Endodermal cell (in vitro differentiated cells): Measurements from ENCODE around the gene NFYA. TPM values are rescaled to one million over a fixed set of nuclear protein-coding genes. Genes with fewer than 3 reads are reported as not detected.

Source experiments
- DNase-seq: peaks from one replicate; pipeline ENCODE4 v3.0.0-alpha.2; 2017
- H3K27ac ChIP-seq: 2 replicates; pipeline ENCODE4 v1.5.1; 2013; ENCODE audit warnings: mild to moderate bottlenecking, low read depth, low read length, moderate library complexity
- H3K27me3 ChIP-seq: 2 replicates; pipeline ENCODE4 v1.6.1; 2013; ENCODE audit warnings: mild to moderate bottlenecking, low read length, moderate library complexity; ENCODE audit not compliant: insufficient read depth, control insufficient read depth, poor library complexity, severe bottlenecking
- H3K36me3 ChIP-seq: 2 replicates; pipeline ENCODE4 v1.7.0; 2013; ENCODE audit warnings: mild to moderate bottlenecking, low read length, moderate library complexity; ENCODE audit not compliant: control insufficient read depth, insufficient read depth
- H3K4me1 ChIP-seq: one replicate; pipeline ENCODE4 v1.7.0; 2013; ENCODE audit warnings: low read length; ENCODE audit not compliant: control insufficient read depth, insufficient read depth
- H3K4me3 ChIP-seq: 2 replicates; pipeline ENCODE4 v1.5.1; 2013; ENCODE audit warnings: mild to moderate bottlenecking, low read length, moderate library complexity
- H3K9ac ChIP-seq: 2 replicates; pipeline ENCODE4 v1.6.1; 2013; ENCODE audit warnings: mild to moderate bottlenecking, low read length, moderate library complexity; ENCODE audit not compliant: poor library complexity, severe bottlenecking; ENCODE audit errors: extremely low read depth
- H3K9me3 ChIP-seq: 2 replicates; pipeline ENCODE4 v1.6.1; 2013; ENCODE audit warnings: mild to moderate bottlenecking, low read length, moderate library complexity; ENCODE audit not compliant: control insufficient read depth
- H3K27ac Mint-ChIP-seq: 2 replicates; pipeline ENCODE4 v1.8.0; 2020; ENCODE audit warnings: mixed read lengths
- H3K27me3 Mint-ChIP-seq: 2 replicates; pipeline ENCODE4 v1.8.0; 2021; ENCODE audit warnings: mild to moderate bottlenecking, mixed read lengths; ENCODE audit not compliant: insufficient read depth
- H3K36me3 Mint-ChIP-seq: 2 replicates; pipeline ENCODE4 v1.8.0; 2020; ENCODE audit warnings: low read depth, mixed read lengths
- H3K4me1 Mint-ChIP-seq: 2 replicates; pipeline ENCODE4 v1.8.0; 2020; ENCODE audit warnings: mixed read lengths
- H3K4me3 Mint-ChIP-seq: 2 replicates; pipeline ENCODE4 v1.8.0; 2020; ENCODE audit warnings: mild to moderate bottlenecking, moderate library complexity, mixed read lengths
- H3K9me3 Mint-ChIP-seq: 2 replicates; pipeline ENCODE4 v1.8.0; 2020; ENCODE audit warnings: mild to moderate bottlenecking, mixed read lengths
- WGBS, 2 experiments: methylation state at CpG; one replicate each; pipeline versions ENCODE4 v1.1.5 to v1.1.7; 2013; ENCODE audit warnings: missing lambda C conversion rate in 2 of 2, mixed read lengths in 1 of 2; ENCODE audit not compliant: insufficient coverage in 1 of 2, insufficient read length in 1 of 2; 5-methylcytosine and 5-hydroxymethylcytosine counted together
- total RNA-seq, 2 donors: library from RNA; stranded (reverse); fragmentation: NEBNext Ultra II Directional in 1 of 2; extraction: Animal tissue kit (Norgen Biotek cat#: 25700) in 1 of 2; gene quantifications; 2 replicates in 1 of 2; 3 replicates in 1 of 2; pipeline ENCODE4 v1.2.1, GENCODE V29; 2021
- TF ChIP-seq, protein P1 (sequence below): fragments of 200-600 bp; sonication (generic); conservative IDR thresholded peaks from 2 replicates; pipeline ENCODE4 v1.5.0; 2021; ENCODE audit warnings: antibody characterized with exemption, mild to moderate bottlenecking

The NFYA gene
- total RNA-seq, 2 donors from 2014 or later: 44.8 to 45.8 TPM

DNA sequence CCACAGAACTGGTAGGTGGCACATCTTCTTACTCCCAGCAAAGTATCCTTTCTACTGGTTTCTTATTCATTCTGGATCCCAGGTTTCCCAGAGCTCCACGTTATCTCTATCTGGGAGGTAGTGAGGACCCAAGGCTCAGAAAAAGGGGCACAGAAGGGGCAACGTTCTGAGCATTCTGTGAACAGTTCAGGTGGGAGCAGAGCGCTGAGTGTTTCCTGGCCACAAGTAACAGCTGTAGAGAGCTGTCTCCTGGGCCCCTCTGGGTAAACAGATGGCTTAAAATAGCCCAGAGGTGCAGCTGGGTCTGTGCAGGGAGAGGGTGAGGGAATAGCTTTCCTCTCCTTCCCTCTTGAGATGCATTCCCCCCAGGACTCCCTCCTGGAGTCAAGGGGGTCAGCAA is 17.6 kb upstream of the NFYA start:
- no peaks in the 10 kb centered on the region for H3K27me3 ChIP-seq
- Mint-ChIP-seq H3K36me3 (peaks cover 9% of the 10 kb centered on the region), H3K4me1 (peaks cover 61% of the 10 kb centered on the region), H3K9me3 (no peaks in the 10 kb centered on the region), H3K27ac (no peak overlapping the region), H3K27me3 (no peaks in the 10 kb centered on the region), H3K4me3 (no peak overlapping the region)
- no peaks in the 10 kb centered on the region for H3K36me3 ChIP-seq
- H3K9ac ChIP-seq: no peak overlapping the region
- no peak overlapping the region for H3K4me3 ChIP-seq
- DNase-seq: no peak
- 86% methylated on average over 3 of the region's 3 CpGs for WGBS, 2 experiments
- no peaks in the 10 kb centered on the region for H3K9me3 ChIP-seq
- TF ChIP-seq, protein P1, sequence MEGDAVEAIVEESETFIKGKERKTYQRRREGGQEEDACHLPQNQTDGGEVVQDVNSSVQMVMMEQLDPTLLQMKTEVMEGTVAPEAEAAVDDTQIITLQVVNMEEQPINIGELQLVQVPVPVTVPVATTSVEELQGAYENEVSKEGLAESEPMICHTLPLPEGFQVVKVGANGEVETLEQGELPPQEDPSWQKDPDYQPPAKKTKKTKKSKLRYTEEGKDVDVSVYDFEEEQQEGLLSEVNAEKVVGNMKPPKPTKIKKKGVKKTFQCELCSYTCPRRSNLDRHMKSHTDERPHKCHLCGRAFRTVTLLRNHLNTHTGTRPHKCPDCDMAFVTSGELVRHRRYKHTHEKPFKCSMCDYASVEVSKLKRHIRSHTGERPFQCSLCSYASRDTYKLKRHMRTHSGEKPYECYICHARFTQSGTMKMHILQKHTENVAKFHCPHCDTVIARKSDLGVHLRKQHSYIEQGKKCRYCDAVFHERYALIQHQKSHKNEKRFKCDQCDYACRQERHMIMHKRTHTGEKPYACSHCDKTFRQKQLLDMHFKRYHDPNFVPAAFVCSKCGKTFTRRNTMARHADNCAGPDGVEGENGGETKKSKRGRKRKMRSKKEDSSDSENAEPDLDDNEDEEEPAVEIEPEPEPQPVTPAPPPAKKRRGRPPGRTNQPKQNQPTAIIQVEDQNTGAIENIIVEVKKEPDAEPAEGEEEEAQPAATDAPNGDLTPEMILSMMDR: no peak
- H3K4me1 ChIP-seq: peaks cover 21% of the 10 kb centered on the region
- H3K27ac ChIP-seq: no peak overlapping the region

DNA sequence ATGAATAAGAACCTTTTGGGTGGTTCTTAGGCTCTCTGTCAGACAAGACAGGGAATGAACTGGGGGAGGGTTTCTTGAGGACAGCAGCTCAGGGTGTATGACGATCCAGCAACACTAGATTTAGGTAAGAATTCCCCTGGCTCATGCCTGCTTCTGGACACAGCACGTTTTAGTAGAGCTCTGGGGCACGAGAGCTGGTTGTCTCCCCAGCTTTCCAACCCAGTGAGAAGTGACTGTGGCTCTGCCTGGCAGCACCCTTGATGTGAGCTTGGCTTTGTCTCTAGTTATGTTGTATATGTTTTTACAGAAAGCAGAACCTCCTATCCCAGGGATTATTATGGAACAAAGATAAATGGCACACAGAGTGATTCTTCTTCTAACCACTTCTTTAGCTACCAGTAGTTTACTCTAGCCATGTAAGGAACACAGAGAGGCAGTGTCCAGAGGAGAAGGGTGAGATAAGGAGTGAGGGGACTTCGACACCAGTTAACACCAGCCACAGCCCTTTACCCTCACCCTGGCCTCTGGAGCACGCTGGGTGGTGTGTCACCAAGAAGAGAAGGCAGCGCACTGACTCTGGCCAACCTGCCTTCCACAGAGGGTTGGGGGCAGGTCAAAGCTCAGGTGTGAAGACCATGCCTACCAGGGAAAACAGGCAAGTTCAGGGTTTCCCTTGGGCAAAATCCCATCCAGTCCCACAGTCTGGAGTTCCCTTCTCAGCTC is 15.8 kb upstream of the NFYA start:
- Mint-ChIP-seq H3K4me3 (no peak overlapping the region), H3K36me3 (peaks cover 13% of the 10 kb centered on the region), H3K27me3 (no peaks in the 10 kb centered on the region), H3K27ac (no peak overlapping the region), H3K4me1 (peaks cover 57% of the 10 kb centered on the region), H3K9me3 (no peaks in the 10 kb centered on the region)
- Histone ChIP-seq H3K36me3 (no peaks in the 10 kb centered on the region), H3K27ac (no peak overlapping the region), H3K4me1 (peaks cover 17% of the 10 kb centered on the region), H3K9ac (no peak overlapping the region), H3K4me3 (no peak overlapping the region), H3K9me3 (no peaks in the 10 kb centered on the region), H3K27me3 (no peaks in the 10 kb centered on the region)
- no peak for DNase-seq
- 90 to 100% methylated on average over 3 to 6 of the region's 6 CpGs for WGBS, 2 experiments
- TF ChIP-seq, protein P1: no peak

DNA sequence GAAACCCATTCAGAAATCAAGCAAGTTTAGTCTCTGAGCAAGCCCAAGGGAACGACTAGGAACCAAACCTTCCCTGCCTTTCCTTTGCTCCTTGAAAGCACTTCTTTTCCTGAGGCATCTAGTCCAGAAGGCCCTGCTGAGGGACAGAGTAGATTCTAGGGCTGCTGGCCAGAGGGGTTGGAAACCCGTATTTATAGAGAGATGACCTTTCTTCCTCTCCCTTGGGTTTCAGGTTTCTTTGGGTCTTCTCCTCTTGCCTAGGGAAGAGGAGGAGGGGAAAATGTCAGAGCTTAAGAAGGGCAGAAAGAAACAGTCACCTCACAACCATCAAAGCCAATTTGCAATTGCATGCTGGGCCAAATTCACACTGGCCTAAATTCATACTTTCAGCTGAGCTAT is 14.0 kb upstream of the NFYA start:
- Mint-ChIP-seq H3K36me3 (peaks cover 14% of the 10 kb centered on the region), H3K9me3 (no peaks in the 10 kb centered on the region), H3K4me3 (no peak overlapping the region), H3K4me1 (peaks cover 57% of the 10 kb centered on the region), H3K27me3 (no peaks in the 10 kb centered on the region), H3K27ac (no peak overlapping the region)
- Histone ChIP-seq H3K27me3 (no peaks in the 10 kb centered on the region), H3K36me3 (no peaks in the 10 kb centered on the region), H3K4me1 (peaks cover 17% of the 10 kb centered on the region), H3K4me3 (no peak overlapping the region), H3K27ac (no peak overlapping the region), H3K9ac (no peak overlapping the region), H3K9me3 (no peaks in the 10 kb centered on the region)
- TF ChIP-seq, protein P1: no peak
- 90% methylated on average over 2 of the region's 2 CpGs; no CpG with 5 or more reads in 1 of the 2 experiments for whole genome bisulfite sequencing, 2 experiments
- DNase-seq: no peak
